ENCODE data around the gene PARL. TPM values are rescaled to one million over a fixed set of nuclear protein-coding genes. Genes with fewer than 3 reads are reported as not detected.
"Not testable (repeated sequence)": the region's sequence is repeated elsewhere in the genome, so short reads cannot be mapped to it uniquely, and the experiment has no call there.

The PARL gene
- total RNA-seq, 3 donors from 2014 or later, result 67.0 to 71.8 (median 68.9) TPM

GRCh38 chr3:183883291-183884096 lies 1.2 kb downstream of the PARL start:
- H3K4me3 ChIP-seq, result no peak overlapping the region
- no peaks in the 10 kb centered on the region for H3K36me3 ChIP-seq (ENCODE audit: low read depth)
- peaks cover 25% of the 10 kb centered on the region for H3K4me1 ChIP-seq (ENCODE audit: low read depth)
- ATAC-seq (no peak), DNase-seq (no peak)
- H3K9me3 ChIP-seq, result no peaks in the 10 kb centered on the region
- intact Hi-C loops (cut with DNase I, micrococcal nuclease), result no loop called here
- TF ChIP-seq CTCF (IDR thresholded peaks at IDR 0.05), result no peak

- H3K36me3 ChIP-seq (ENCODE audit: low read depth), result no peaks in the 10 kb centered on the region
- no peaks in the 10 kb centered on the region for H3K9me3 ChIP-seq
- intact Hi-C loops (cut with DNase I, micrococcal nuclease), result no loop called here
- H3K4me3 ChIP-seq, result no peak overlapping the region
- ATAC-seq, result no peak
- TF ChIP-seq CTCF (IDR thresholded peaks at IDR 0.05), result no peak
- peaks cover 21% of the 10 kb centered on the region for H3K4me1 ChIP-seq (ENCODE audit: low read depth)
- DNase-seq, result no peak
Measured at GRCh38 chr3:183880121-183880520, 4.6 kb downstream of the PARL start.

- DNase-seq (no peak), ATAC-seq (no peak)
- intact Hi-C loops (cut with DNase I, micrococcal nuclease), result no loop called here
- Histone ChIP-seq H3K4me1 (ENCODE audit: low read depth) (peaks cover 19% of the 10 kb centered on the region), H3K4me3 (no peak overlapping the region), H3K9me3 (no peaks in the 10 kb centered on the region), H3K36me3 (ENCODE audit: low read depth) (no peaks in the 10 kb centered on the region)
- no peak for TF ChIP-seq CTCF (IDR thresholded peaks at IDR 0.05)
Measured at GRCh38 chr3:183879243-183879642, 5.4 kb downstream of the PARL start.

- Histone ChIP-seq H3K4me3 (no peak overlapping the region), H3K4me1 (ENCODE audit: low read depth) (peaks cover 9% of the 10 kb centered on the region), H3K36me3 (ENCODE audit: low read depth) (no peaks in the 10 kb centered on the region), H3K9me3 (no peaks in the 10 kb centered on the region)
- peak; percentile 58 for ATAC-seq
- intact Hi-C loops (cut with DNase I, micrococcal nuclease), result no loop called here
- DNase-seq, result no peak
- no peak for TF ChIP-seq CTCF (IDR thresholded peaks at IDR 0.05)
Measured at GRCh38 chr3:183878071-183878470, 6.6 kb downstream of the PARL start.

GRCh38 chr3:183877227-183877626 lies 7.5 kb downstream of the PARL start:
- intact Hi-C loops (cut with DNase I, micrococcal nuclease); DNase-seq; H3K4me1 ChIP-seq (ENCODE audit: low read depth); H3K9me3 ChIP-seq; H3K4me3 ChIP-seq; H3K36me3 ChIP-seq (ENCODE audit: low read depth); ATAC-seq: not testable (repeated sequence)

GRCh38 chr3:183875411-183875810 lies 9.3 kb downstream of the PARL start:
- no peak for ATAC-seq
- H3K36me3 ChIP-seq (ENCODE audit: low read depth), result no peaks in the 10 kb centered on the region
- DNase-seq, result no peak
- intact Hi-C loops (cut with DNase I, micrococcal nuclease), result no loop called here
- TF ChIP-seq CTCF (IDR thresholded peaks at IDR 0.05), result no peak
- H3K4me3 ChIP-seq, result no peak overlapping the region
- H3K9me3 ChIP-seq, result no peaks in the 10 kb centered on the region
- no peaks in the 10 kb centered on the region for H3K4me1 ChIP-seq (ENCODE audit: low read depth)

Data from mucosa of descending colon (tissue), 3 donors.